ENCODE data around the gene ITK.

ITK gene

GRCh38 chr5:157303667-157304327 is 123.2 kb downstream of the ITK start:
- in situ Hi-C loops (cut with MboI; ENCODE audit: low sequenced_read_pairs) = no loop called here
